GM12873 (cell line): Measurements from ENCODE around the gene SH3RF3.

Experiments
- CTCF ChIP-seq: IDR thresholded peaks from 2 replicates; pipeline ENCODE4 v1.5.1; 2012; ENCODE audit warnings: low read depth, mild to moderate bottlenecking, moderate library complexity, low read length, control low read depth; ENCODE audit not compliant: insufficient read depth; ENCODE audit errors: missing control alignments

SH3RF3 gene

GRCh38 chr2:109225170-109225782 is 96.3 kb downstream of the SH3RF3 start:
- TF ChIP-seq CTCF: no peak

GRCh38 chr2:109226128-109226527 is 97.1 kb downstream of the SH3RF3 start:
- no peak for TF ChIP-seq CTCF

GRCh38 chr2:109226622-109227021 is 97.6 kb downstream of the SH3RF3 start:
- TF ChIP-seq CTCF: no peak

- no peak for TF ChIP-seq CTCF
Observed at GRCh38 chr2:109229094-109229675, 100.2 kb downstream of the SH3RF3 start.

GRCh38 chr2:109230941-109231420 is 102.0 kb downstream of the SH3RF3 start:
- no peak for TF ChIP-seq CTCF

GRCh38 chr2:109231428-109231827 is 102.4 kb downstream of the SH3RF3 start:
- TF ChIP-seq CTCF: no peak

GRCh38 chr2:109231996-109232705 is 103.1 kb downstream of the SH3RF3 start:
- no peak for TF ChIP-seq CTCF
